OCI-M2 (cell line): ENCODE data around the gene ZNF221.
"Not testable (repeated sequence)": the region's sequence is repeated elsewhere in the genome, so short reads cannot be mapped to it uniquely, and the experiment has no call there.

Source experiments
- DNase-seq: peaks from one replicate; lab custom pipeline; 2025; ENCODE audit not compliant: unreplicated experiment; lab: John Stamatoyannopoulos, UW

Gene ZNF221

GRCh38 chr19:43950834-43951645 is at the start of gene ZNF221:
Gene ZNF221, plus strand, starts transcription at chr19:43951228. Its CDS starts 11,499 bp downstream, at chr19:43962727.
- DNase-seq: peak; percentile 94

DNA sequence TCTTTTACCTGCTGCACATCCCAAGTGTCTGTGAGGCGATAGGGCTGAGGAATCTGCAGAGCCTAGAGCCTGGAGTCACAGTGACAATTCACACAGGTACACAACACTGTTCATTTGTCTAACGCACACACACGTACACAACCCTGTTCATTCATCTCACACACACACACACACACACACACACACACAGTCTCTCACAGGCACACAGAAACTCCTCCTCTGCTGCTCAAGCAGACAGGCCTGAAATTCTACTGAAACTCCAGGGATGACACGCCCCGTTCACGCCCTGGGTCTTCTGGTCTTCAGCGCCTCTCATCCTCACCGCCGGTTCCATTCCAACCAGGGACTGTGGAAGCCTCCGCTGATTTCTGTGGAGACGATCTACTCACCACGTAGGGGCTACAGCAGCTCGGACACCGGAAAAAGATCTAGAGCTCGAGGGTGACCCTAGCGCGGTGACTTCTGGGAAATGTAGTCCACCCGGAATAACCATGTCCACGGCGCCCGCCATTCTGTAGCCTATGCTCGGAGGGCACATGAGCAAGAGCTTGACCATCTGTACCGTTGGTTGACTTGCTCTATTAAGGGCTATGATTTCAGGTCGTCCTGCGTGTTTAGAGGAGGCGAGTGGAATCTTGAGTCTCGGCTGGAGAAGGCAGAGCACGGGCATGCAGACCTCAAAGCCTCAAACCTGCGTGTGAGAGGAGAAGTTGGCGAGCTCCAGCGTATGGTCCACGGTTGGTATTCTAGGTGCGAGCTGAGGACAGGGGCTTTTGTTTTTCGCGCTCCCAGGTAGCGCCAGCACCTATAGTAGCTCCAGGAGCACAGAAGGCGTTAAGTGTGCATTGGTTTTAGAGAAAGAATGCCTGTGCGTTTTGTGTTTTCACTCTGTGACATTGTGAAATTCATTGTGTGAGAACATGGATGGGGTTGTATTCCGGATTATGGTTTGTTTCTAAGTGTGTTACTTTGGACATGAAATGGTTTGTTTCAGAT is 49.3 kb upstream of the ZNF221 start:
- DNase-seq: peak; percentile 76

DNA sequence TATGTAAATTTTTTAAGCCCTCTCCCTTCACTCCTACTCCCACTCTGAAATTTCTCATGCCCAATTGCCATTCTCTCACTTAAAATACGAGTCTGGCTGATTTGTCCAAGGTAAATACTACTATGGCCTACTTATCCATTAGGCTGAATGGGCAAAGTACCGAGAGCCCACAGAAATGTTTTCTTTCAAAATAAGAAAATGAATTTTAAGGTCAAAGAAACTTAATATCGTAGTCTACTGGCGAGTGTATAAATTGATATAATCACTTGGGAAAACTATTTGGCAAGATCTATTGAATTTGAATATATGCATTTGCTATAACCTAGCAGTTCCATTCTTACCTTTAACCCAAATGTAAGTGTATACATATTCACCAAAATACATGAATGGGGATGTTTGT is 48.6 kb upstream of the ZNF221 start:
- no peak for DNase-seq

- no peak for DNase-seq
Observed at GRCh38 chr19:43905897-43906296, 45.1 kb upstream of the ZNF221 start.

DNA sequence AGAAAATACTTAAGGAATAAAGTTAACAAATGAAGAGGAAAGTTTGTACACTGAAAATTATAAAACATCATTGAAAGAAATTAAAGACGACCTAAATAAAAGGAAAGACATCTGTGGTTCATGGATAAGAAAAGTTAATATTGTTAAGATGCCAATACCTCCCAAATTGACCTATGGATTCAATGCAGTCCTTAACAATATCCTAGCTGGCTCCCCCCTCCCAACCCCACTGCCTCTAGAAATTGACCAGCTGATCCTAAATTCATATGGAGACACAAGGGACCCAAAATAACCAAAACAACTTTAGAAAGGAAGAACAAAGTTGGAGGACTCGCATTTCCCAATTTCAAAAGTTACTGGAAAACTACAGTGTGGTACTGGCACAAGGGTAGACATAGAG is 44.3 kb upstream of the ZNF221 start:
- no peak for DNase-seq

DNA sequence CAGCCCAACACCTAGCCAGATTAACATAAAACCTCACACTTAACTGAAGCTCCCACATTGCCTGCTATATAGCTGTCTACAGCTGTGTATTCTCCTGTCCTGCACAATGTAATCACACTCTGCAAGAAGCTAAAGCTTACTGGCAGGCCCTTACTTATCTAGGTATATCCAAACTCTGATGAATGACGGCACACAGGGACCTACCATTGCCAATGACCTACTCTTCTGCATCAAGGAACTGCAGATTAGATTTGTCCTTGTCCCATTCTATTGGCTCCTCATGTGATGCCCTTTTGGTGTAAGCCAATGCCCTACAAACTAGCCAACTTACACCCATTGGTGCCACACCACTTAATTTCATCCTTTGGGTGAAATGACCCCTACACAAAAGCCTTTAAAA is 42.4 kb upstream of the ZNF221 start:
- DNase-seq: no peak

DNA sequence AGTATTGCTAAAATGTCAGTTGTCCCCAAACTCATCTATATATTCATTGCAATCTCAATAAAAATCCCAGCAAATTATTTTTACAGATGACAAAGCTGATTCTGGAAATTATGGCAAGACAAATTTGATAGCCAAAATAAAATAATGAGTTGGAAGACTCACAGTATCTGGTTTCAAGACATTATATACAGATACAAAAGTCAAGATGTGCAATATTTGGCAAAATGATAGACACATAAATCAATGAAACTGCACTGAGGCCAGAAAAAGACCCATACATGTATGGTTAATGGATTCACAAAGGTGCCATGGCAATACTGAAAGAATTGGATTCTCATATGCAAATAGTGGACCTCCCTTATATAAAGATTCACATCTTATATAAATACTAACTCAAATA is 40.1 kb upstream of the ZNF221 start:
- DNase-seq: no peak

DNA sequence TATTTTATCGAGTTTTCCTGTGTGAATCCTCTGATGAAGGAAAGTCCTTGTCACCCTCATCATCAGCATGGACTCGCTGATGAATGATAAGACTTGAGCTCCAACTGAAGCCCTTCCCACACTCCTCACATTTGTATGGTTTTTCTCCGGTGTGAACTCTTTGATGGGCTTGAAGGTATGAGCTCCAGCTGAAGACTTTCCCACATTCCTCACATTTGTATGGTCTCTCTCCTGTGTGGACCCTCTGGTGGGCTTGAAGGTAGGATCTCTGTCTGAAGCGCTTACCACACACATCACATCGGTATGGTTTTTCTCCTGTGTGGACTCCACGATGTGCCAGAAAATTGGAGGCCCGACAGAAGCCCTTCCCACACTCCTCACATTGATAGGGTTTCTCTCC is 37.6 kb upstream of the ZNF221 start:
- DNase-seq: no peak

- no peak for DNase-seq
Observed at GRCh38 chr19:43914051-43914450, 37.0 kb upstream of the ZNF221 start.

DNA sequence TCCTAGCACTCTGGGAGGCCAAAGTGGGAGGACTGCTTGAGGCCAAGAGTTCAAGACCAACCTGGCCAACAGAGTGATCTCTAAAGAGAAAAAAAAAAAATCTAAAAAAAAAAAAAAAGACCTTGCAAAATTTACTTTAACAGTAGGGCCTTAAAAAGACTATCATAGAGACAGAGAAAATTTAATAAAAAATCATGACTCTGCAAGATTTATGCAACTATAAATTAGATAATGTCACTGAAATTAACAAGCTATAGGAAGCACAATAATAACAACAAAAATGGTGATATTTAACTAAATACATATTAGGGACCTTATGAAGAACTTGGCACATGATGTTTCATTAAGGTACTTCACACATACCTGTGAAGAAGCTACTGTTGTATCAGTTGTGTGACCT is 27.2 kb upstream of the ZNF221 start:
- DNase-seq: no peak

GRCh38 chr19:43928820-43929219 is 22.2 kb upstream of the ZNF221 start:
- no peak for DNase-seq

GRCh38 chr19:43934055-43934984 is 16.7 kb upstream of the ZNF221 start:
- DNase-seq: no peak

- DNase-seq: peak; percentile 84
Observed at GRCh38 chr19:43934985-43935708, 15.9 kb upstream of the ZNF221 start, which contains the start of gene ZNF45. Gene ZNF45, minus strand, starts transcription at chr19:43935282. Its CDS starts 13,097 bp downstream, at chr19:43922185.

DNA sequence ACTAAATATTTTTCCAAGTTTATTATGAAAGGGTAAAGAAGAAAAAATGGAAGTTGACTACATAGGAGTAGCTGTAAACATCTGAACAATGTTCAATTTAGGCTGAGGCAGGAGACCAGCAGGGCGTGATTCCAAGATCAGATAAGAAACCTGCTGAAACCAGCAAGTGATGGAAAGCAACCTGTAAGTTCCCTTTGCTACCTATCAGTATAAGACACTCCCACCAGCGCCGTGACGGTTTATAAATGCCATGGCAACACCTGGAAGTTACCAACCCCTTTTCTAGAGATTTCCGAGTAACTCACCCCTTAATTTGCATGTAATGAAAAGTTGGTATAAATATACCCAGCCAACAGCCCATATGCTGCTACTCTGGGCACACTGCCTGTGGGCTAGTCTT is 14.8 kb upstream of the ZNF221 start:
- DNase-seq: no peak

DNA sequence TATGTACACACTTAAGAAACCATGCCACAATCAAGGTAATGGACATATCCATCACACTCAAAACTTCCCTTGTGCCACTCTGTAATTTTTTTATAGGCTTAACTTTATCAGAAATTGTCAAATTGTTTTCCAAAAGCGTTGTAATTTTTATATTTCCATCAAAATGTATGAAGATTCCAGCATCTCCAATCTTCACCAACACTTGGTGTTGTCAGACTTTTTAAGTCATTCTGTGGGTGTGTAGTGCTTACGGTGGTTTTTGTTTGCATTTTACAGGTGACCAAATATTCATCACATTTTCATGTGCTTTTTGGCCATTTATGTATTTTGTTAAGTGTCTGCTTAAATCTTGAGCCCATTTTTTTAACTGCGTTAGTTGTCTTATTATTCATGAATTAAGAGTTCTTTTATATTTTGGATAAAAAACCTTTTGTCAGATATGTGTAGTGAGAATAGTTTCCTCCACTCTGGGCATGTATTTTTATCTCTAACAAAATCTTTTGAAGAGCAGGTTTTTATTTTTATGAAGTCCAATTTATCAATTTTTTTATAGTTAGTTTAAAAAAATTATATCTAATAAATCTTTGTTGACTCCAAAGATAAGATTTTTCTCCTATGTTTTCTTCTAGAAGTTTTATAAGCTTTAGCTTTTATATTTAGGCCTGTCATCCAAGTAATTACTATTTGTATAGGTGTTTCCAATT is 11.3 kb upstream of the ZNF221 start:
- DNase-seq: no peak

- no peak for DNase-seq
Observed at GRCh38 chr19:43940719-43941118, 10.3 kb upstream of the ZNF221 start.

DNA sequence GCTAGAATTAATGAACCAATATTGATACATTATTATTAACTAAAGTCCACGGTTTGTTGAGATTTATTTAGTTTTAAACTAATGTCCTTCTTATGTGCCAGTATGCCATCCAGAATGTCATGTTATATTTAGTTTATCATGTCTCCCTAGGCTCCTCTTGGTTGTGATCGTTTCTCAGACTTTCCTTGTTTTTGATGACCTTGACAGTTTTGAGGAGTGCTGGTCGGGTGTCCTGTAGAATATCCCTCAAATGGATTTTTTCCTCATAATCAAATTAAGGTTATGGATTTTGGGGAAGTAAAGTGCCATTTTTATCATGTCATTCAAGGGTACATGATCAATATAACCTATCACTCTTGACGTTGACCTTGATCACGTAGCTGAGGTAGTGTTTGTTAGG is 9.8 kb upstream of the ZNF221 start:
- DNase-seq: no peak

DNA sequence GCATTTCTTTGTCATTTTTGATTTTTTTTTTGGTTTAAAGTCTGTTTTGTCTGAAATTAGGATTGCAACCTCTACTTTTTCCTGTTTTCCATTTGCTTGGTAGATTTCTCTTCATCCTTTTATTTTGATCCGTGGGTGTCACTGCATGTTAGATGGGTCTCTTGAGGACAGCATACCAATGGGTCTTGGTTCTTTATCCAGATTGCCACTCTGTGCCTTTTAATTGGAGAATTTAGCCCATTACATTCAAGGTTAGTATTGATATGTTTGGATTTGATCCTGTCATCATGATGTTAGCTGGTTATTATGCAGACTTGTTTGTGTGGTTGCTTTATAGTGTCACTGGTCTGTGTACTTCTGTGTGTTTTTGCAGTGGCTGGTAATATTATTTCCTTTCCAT is 3.6 kb upstream of the ZNF221 start:
- not testable (repeated sequence) for DNase-seq

DNA sequence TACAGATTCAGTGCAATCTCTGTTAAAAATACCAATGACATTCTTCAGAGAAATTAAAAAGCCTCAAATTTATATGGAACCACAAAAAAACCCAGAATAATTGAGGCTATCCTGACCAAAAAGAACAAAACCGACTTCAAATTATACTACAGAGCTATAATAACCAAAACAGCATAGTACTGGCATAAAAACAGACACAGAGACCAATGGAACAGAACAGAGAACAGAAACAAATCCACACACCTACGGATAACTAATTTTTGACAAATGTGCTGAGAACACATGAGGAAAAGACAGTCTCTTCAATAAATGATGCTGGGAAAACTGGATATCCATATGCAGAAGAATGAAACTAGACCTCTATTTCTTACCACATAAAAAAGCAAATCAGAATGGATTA is 1.2 kb upstream of the ZNF221 start:
- DNase-seq: not testable (repeated sequence)
